Suppressor macrophage (primary cell): ENCODE measurements around the gene ZNF763.
"Not testable (repeated sequence)": the region's sequence is repeated elsewhere in the genome, so short reads cannot be mapped to it uniquely, and the experiment has no call there.

Experiments used
- DNase-seq, 4 experiments: peaks; one replicate each; pipeline ENCODE4 v3.0.0-alpha.2; 2020 to 2022
- total RNA-seq, 17 experiments: gene quantifications; one replicate each; lab custom pipeline; 2026; ENCODE audit warnings: mixed read lengths in 6 of 17, inconsistent platforms in 3 of 17; lab: John Stamatoyannopoulos, UW

Gene ZNF763
- 0.04 to 1.3 (median 0.71) reads per million in 17 experiments for total RNA-seq

GRCh38 chr19:11964858-11965645 is at the start of gene ZNF763:
Gene ZNF763 (plus strand): TSS chr19:11965040. CDS start chr19:11965209, 169 bp downstream.
- DNase-seq = peak; percentile 93 to 95 (median 94)

GRCh38 chr19:11921852-11922495 is 42.9 kb upstream of the ZNF763 start:
- no peak for DNase-seq

GRCh38 chr19:11924886-11925650 is 39.8 kb upstream of the ZNF763 start, which contains the start of gene ZNF700:
Gene ZNF700 (plus strand): TSS chr19:11925107. CDS start chr19:11925211, 104 bp downstream.
- DNase-seq = peak; percentile 91 to 95 (median 92)

- DNase-seq = not testable (repeated sequence)
These were observed 39.1 kb upstream of the ZNF763 start for GRCh38 chr19:11925651-11926187.

- DNase-seq = no peak
These were observed 37.6 kb upstream of the ZNF763 start for GRCh38 chr19:11927227-11927626.

GRCh38 chr19:11931051-11931450 is 33.8 kb upstream of the ZNF763 start:
- DNase-seq = peak in 3 of 4 experiments; percentile 21 to 53 (median 45)

- DNase-seq = no peak
These were observed 33.3 kb upstream of the ZNF763 start for GRCh38 chr19:11931513-11931912.

GRCh38 chr19:11935829-11936228 is 29.0 kb upstream of the ZNF763 start:
- not testable (repeated sequence) for DNase-seq

GRCh38 chr19:11938383-11938782 is 26.5 kb upstream of the ZNF763 start:
- not testable (repeated sequence) for DNase-seq

GRCh38 chr19:11941361-11941887 is 23.4 kb upstream of the ZNF763 start:
- not testable (repeated sequence) for DNase-seq

GRCh38 chr19:11942008-11942842 is 22.6 kb upstream of the ZNF763 start:
- DNase-seq = no peak

GRCh38 chr19:11942843-11943108 is 22.1 kb upstream of the ZNF763 start:
- DNase-seq = peak in 2 of 4 experiments; percentile 13 to 19

GRCh38 chr19:11944656-11945055 is 20.2 kb upstream of the ZNF763 start:
- no peak for DNase-seq

GRCh38 chr19:11948646-11949045 is 16.2 kb upstream of the ZNF763 start:
- DNase-seq = no peak

GRCh38 chr19:11949201-11949600 is 15.6 kb upstream of the ZNF763 start:
- peak in 2 of 4 experiments; percentile 6 to 7 for DNase-seq

- peak in 1 of 4 experiments; percentile 4 for DNase-seq
These were observed 15.2 kb upstream of the ZNF763 start for GRCh38 chr19:11949614-11950080.

GRCh38 chr19:11950312-11950711 is 14.5 kb upstream of the ZNF763 start:
- DNase-seq = no peak

- peak; percentile 83 to 90 (median 86) for DNase-seq
These were observed 1.1 kb upstream of the ZNF763 start for GRCh38 chr19:11963566-11964355.

- no peak for DNase-seq
These were observed 363 bp upstream of the ZNF763 start for GRCh38 chr19:11964496-11964857.

GRCh38 chr19:11970174-11970573 is 5.3 kb downstream of the ZNF763 start:
- peak in 3 of 4 experiments; percentile 7 to 19 (median 11) for DNase-seq

GRCh38 chr19:11971041-11971440 is 6.2 kb downstream of the ZNF763 start:
- DNase-seq = peak; percentile 52 to 76 (median 67)
